Astrocyte (in vitro differentiated cells and primary cell): Measurements from ENCODE around the gene SV2C.

Source experiments
- CTCF ChIP-seq: IDR thresholded peaks from 2 replicates; pipeline ENCODE4 v1.5.1; 2011; ENCODE audit warnings: low read depth, mild to moderate bottlenecking, inconsistent platforms, low read length, moderate library complexity; ENCODE audit not compliant: insufficient read depth
- EZH2 ChIP-seq: IDR thresholded peaks from 2 replicates; pipeline ENCODE4 v1.6.1; 2012; ENCODE audit warnings: mild to moderate bottlenecking, low read length, inconsistent platforms; ENCODE audit not compliant: insufficient read depth

DNA sequence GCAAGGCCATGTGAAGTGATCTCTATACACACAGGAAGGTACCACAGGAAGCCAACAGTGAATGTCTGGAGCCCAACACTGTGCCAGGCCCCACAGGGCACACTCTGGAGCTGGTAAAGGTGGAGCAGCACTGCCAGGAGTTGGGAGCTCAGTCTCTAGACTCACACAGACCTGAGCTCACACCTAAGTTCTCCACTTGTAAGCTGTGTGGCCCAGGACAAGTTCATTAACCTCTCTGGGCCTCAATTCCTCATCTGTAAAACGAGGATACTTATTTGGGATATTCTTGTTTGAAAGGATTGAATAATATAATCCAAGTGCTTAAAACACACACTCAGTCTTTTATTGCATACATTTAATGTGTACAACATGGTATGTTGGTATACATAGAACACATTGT is 259.3 kb downstream of the SV2C start:
- no peak for TF ChIP-seq EZH2
- TF ChIP-seq CTCF, result no peak
